Pons (tissue), 1 donor: ENCODE results near the gene PPIF.

ENCODE experiments used
- DNase-seq: peaks from one replicate; pipeline ENCODE4 v3.0.0-alpha.2; 2016; ENCODE audit warnings: low spot score

PPIF gene

GRCh38 chr10:79313911-79314439 lies 33.3 kb upstream of the PPIF start:
- no peak for DNase-seq

GRCh38 chr10:79314761-79315601 lies 32.3 kb upstream of the PPIF start:
- no peak for DNase-seq

DNA sequence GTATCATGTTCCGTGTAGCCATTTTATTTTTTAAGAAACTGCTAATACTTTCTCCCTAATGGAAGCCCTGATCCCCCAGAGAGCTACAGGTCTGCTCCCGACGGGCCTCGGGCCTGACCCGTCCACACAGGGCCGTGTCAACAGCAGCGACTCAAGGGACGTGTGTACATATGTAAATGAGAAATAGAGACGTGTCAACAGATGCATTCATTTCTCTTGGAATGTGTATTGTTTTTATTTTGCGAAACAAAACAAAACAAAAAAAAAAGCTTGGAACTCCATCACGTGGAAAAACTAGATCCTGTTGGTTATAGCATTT lies 31.7 kb upstream of the PPIF start:
- no peak for DNase-seq

- no peak for DNase-seq
Measured at GRCh38 chr10:79316671-79317431, 30.4 kb upstream of the PPIF start.

- no peak for DNase-seq
Measured at GRCh38 chr10:79318369-79318768, 28.9 kb upstream of the PPIF start.

DNA sequence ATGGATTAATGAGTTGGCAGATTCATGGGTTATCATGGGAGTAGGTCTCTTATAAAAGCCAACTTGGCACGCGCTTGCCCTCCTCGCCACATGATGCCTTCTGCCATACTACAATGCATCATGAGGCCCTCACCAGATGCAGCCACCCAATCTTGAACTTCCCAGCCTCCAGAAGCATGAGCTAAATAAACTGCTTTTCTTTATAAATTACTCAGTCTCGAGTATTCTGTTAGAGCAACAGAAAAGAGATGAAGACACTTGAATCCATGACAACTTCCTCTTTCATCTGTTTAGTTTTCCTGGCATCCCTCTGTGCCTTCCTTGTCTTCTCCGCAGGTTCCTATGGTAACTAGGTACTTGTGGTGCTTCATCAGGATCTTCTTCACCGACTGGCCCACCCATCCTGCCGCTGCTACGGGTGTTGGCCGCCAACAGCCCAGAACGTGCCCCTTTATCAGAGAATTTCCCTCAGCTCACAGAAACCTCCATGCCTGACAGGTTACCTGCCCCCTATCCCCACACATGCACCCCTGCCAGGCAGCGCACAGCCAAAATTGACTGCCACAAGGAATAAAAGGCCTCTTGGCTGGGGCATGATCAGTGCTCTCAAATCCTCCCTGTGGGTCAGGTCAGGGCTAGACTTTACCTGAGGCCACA lies 28.0 kb upstream of the PPIF start:
- no peak for DNase-seq

- no peak for DNase-seq
Measured at GRCh38 chr10:79320316-79320715, 27.0 kb upstream of the PPIF start.

DNA sequence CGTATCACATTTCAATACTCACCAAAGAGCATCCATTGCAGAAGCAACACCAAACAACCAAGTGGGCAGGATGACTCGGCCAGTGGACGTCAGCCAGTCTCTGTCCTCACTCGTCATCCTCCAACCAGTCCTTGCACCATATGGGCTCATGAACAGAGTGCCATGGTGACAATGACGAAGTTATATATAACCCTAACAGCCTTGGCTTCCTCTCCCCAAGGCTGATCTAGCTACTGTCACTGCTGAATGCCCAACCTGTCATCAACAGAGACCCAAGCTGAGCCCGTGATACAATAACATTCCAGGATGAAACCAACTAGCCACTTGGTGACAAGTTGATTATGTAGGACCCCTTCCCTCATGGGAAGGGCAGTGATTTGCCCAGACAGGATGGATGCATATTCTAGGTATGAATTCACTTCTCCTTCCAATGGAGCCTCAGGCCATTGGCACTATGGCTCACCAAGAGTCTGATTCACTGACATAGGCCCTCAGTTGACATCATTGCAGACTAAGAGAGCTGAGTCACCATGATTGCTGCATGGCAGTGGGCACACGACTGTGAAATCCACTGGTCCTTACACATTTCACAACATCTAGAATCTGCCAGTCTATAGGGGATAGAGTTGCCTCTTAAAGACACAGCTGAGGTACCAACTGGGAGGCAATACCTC lies 26.3 kb upstream of the PPIF start:
- no peak for DNase-seq

GRCh38 chr10:79321494-79321882 lies 25.8 kb upstream of the PPIF start:
- no peak for DNase-seq

GRCh38 chr10:79321951-79322350 lies 25.3 kb upstream of the PPIF start:
- no peak for DNase-seq

DNA sequence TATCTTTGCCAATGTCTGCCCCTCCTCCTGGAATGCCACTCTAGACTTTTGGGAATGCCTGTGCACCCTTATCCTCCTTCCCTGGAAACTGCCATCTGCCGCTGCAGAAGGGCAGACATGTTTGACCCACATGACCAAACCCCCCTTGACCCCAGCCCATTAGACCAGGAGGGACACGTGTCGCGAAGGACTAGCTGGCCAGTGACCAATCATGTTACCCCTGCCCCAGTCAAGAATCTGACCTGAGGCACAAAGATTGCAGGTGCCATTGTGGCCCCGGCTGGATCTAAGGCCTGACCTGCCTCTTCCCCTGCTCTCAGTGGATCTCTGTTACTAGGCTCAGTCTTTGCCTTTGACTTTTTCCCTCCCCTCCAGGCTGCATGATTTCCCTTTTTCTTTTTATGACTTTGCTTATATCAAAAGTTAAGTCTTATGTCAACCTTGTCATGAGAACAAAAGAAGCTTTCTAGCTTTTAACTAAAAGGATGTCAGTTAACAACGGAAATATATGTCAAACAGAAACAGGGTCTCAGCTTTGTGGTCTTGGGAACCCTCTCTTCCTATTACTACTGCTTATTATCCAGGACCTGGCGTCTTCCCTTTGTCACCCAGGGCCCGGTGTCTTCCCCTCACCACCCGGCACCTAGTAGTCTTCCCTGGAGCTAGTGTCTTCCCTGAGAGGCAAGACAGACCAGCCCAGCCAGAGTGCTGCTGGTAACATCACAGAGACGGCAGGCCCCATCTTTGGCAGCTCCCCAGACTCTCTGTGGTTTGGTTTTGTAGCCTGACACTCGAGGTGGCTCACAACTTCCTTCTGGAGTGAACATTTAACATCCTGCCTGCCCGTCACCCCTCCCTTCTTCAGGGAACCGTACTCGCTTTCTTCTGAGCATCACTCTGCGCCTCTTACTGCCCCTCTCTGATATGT lies 24.4 kb upstream of the PPIF start:
- DNase-seq, result peak; percentile 74

DNA sequence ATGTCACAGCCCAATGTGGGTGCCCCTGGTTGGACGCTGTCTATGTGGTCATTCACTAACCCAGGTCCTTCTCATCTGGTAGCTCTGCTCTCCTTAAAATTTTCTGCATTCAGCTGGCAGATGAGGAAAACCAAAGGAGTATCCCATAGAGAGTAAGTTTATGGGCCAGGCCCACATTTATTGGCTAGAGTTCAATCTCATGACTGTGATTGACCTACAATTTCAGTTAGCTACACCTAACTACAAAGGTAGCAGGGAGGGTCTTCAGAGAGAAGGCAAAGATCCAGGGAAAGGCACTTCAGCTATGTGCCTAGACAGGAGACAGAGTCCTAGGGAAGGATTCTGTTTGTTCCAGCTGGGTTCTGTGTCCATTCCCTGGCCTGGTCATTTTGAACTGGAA lies 23.7 kb upstream of the PPIF start:
- no peak for DNase-seq

DNA sequence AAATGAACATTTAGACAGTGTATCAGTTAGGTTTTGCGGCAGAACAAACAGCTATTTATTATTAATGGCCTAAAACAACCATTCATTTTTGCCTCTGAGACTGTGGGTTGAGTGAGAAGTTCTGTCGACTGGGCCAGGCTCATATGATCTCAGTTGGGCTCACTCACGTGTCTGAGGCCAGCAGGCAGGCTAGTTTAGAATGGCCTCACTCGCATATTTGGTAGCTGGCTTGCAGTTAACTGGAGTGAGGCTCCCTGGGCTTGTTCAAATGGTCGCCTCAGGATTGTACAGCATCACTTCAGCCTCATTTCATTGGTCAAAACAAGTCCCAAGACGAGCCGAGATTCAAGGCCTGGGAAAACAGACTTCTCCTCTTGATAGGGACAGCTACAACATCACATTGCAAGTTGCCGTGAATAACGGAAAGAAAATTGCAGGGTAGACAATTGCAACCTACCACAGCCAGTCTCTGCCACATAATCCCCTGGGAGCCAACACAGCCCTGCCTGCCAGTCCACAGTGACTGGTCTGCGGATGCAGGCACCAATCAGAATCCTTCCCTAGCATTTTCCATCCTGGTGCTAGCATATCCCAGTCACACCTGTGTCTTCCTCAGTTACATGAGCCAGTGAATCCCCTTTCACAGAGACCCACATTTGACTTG lies 23.1 kb upstream of the PPIF start:
- no peak for DNase-seq

DNA sequence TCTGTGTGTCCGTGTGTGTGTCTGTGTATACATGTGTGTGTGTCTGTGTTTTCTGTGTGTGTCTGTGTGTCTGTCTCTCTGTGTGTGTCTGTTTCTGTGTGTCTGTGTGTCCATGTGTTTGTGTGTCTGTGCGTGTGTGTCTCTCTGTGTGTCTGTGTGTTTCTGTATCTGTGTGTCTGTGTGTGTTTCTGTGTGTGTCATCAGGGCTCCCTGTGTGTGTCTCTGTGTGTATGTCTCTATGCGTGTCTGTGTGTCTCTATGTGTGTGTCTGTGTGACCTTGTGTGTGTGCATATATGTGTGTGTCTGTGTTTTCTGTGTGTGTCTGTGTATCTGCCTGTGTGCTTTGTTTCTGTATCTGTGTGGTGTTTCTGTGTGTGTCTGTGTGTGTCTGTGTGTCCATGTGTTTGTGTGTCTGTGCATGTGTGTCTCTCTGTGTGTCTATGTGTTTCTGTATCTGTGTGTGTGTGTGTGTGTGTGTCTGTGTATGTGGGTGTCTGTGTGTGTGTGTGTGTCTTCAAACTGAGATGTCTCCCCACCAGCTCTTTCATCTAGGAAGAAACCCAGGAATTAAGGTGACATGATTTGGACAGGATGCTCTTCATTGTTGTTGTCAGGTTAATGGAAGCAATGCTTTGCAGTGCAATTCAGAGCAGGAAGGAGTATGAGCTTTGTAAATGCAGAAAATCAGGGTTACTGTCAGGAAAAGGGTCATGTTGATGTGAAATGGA lies 20.7 kb upstream of the PPIF start:
- DNase-seq, result no peak

DNA sequence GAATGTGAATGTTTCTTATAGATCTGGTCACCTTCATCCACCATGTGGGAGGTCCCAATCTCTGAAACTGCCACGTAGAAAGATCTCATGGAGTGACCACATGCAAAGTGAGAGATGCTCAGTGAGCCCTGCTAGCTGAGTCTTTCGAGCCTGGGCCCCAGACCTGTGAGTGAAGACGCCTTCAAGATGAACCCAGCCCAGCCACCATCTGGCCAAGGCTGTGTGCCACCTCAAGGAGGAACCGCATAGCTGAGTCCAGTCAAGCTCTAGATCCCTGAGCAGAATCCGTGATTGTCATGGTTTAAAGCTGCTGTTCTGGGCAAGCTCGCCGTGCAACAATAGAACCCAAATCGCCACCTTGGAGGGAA lies 20.2 kb upstream of the PPIF start:
- no peak for DNase-seq

DNA sequence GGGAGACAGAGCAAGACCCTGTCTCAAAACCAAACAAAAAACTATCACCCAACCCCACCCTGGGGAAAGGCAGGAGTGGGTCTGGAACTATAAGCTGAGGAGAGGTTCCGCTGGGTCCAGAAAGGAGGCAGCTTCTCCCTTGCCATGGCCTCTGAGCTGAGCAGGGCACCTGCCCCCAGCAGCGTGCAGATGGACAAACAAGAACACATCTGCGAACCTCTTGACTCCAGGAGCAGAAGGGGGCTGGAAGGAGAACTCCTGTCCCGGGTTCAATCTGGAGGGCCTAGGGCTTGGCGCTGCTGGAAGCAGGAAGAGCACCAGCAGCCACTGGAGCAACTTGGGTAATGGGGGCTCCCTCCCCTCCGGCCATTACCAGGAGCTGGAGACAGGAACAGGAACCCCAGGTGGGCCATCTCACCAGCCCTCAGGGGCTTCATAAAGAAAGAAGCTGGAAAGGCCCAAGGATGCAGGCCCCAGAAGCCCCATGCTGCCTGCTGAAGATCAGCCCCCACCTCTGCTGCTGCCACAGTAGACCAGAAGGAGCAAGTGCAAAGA lies 19.0 kb upstream of the PPIF start:
- DNase-seq, result no peak

GRCh38 chr10:79328737-79329504 lies 18.3 kb upstream of the PPIF start:
- DNase-seq, result no peak

DNA sequence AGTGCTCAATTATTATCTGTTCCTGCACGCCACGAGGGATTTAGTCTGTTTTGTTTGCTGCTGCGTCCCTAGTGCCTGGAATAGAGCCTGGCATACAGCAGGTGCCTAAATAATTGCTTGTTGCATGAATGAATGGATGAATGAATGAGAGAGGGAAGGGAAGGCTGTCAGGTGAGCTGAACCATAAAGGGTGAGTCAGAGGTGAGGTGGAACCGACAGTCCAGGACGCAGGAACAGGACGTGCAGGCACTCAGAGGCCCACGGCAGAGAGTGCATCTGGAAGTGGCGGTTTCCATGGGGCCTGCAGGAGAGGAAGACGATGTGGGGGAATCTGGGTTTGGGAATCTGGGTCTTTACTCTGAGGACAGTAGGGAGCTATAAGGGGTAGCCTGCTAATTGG lies 17.7 kb upstream of the PPIF start:
- DNase-seq, result no peak

DNA sequence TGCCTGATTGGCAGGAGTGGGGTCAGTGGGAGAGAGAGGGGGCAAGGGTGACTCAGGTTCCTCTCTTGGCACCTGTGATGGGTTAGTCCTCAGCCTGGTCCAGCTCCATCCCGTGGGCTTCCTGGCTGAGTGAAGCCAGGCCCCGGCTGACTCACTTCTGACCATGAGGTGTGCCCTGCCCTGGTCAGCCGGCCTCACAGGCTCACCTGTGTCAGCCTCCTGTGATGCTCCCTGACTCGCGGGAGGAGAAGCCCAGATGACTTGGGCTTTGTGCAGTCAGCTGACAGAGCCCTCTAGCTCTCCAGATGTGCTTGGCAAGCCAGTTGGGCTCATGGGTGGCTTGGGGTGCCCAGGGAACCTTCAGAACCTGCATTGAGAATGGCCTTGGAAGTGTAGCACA lies 16.0 kb upstream of the PPIF start:
- DNase-seq, result no peak
